PC-3 (cell line): ENCODE measurements around the gene KPNA2. TPM values are rescaled to one million over a fixed set of nuclear protein-coding genes. Genes with fewer than 3 reads are reported as not detected.
"Not testable (repeated sequence)": the region's sequence is repeated elsewhere in the genome, so short reads cannot be mapped to it uniquely, and the experiment has no call there.

Experiments used
- ATAC-seq: fragments of 200-7000 bp; cut with Tn5 transposase; 2 replicates; pipeline ENCODE4 v1.9.1; 2020; ENCODE audit warnings: mild to moderate bottlenecking, moderate library complexity
- BruUV-seq: library from RNA; stranded (reverse); fragments of 400-500 nt; replicated peaks from 2 replicates; lab custom pipeline; 2021; lab: Mats Ljungman, UMichigan
- CTCF ChIA-PET: fragments of 300-600 bp; sonication (Branson Sonifier 250); formaldehyde crosslinking; loops from one replicate; lab custom pipeline; 2022; ENCODE audit warnings: antibody characterized with exemption; lab: Charles Lee
- POLR2A ChIA-PET: fragments of 300-600 bp; sonication (Branson Sonifier 250); formaldehyde crosslinking; loops from one replicate; lab custom pipeline; 2022; ENCODE audit warnings: antibody characterized with exemption; ENCODE audit not compliant: unreplicated experiment; lab: Charles Lee
- DNase-seq: peaks from one replicate; pipeline ENCODE4 v3.0.0-alpha.2; 2015
- H2AFZ ChIP-seq: fragments of 300-600 bp; sonication (generic); 2 replicates; pipeline ENCODE4 v1.6.0; 2016; ENCODE audit warnings: antibody characterized with exemption, low read length
- H3F3A ChIP-seq: fragments of 300-600 bp; sonication (generic); one replicate; pipeline ENCODE4 v1.6.0; 2017; ENCODE audit warnings: antibody characterized with exemption, low read length, control low read depth, mild to moderate bottlenecking; ENCODE audit not compliant: unreplicated experiment
- H3K27ac ChIP-seq: fragments of 300-600 bp; sonication (generic); 2 replicates; pipeline ENCODE4 v1.5.1; 2016; ENCODE audit warnings: mild to moderate bottlenecking, low read length
- H3K27me3 ChIP-seq: fragments of 300-600 bp; sonication (generic); 2 replicates; pipeline ENCODE4 v1.6.1; 2016; ENCODE audit warnings: low read length, mixed read lengths
- H3K36me3 ChIP-seq: fragments of 300-600 bp; sonication (generic); 2 replicates; pipeline ENCODE4 v1.6.1; 2016; ENCODE audit warnings: low read depth, mixed run types, low read length, mixed read lengths
- H3K4me1 ChIP-seq: fragments of 300-600 bp; sonication (generic); 2 replicates; pipeline ENCODE4 v1.5.1; 2016; ENCODE audit warnings: low read length; ENCODE audit not compliant: insufficient read depth
- H3K4me2 ChIP-seq: fragments of 300-600 bp; sonication (generic); 2 replicates; pipeline ENCODE4 v1.6.0; 2016; ENCODE audit warnings: low read length
- H3K4me3 ChIP-seq: fragments of 300-600 bp; sonication (generic); 2 replicates; pipeline ENCODE4 v1.5.1; 2016; ENCODE audit warnings: mild to moderate bottlenecking, low read length, mixed read lengths
- H3K79me2 ChIP-seq: fragments of 300-600 bp; sonication (generic); 2 replicates; pipeline ENCODE4 v1.6.1; 2017; ENCODE audit warnings: low read length, mixed read lengths
- H3K9ac ChIP-seq: fragments of 300-600 bp; sonication (generic); 2 replicates; pipeline ENCODE4 v1.6.0; 2016; ENCODE audit warnings: mild to moderate bottlenecking, low read length
- H3K9me2 ChIP-seq: fragments of 300-600 bp; sonication (generic); replicated peaks from 2 replicates; pipeline ENCODE4 v1.6.1; 2016; ENCODE audit warnings: mixed run types, low read length, mixed read lengths
- H3K9me3 ChIP-seq: fragments of 300-600 bp; sonication (generic); 2 replicates; pipeline ENCODE4 v1.6.1; 2016; ENCODE audit warnings: low read length, mixed read lengths
- H4K20me1 ChIP-seq: fragments of 300-600 bp; sonication (generic); 2 replicates; pipeline ENCODE4 v1.6.1; 2016; ENCODE audit warnings: low read length, mixed read lengths
- CTCF ChIP-seq: fragments of 300-600 bp; sonication (generic); conservative IDR thresholded peaks from 2 replicates; pipeline ENCODE4 v1.5.1; 2017; ENCODE audit warnings: antibody characterized with exemption, low read depth, mild to moderate bottlenecking, low read length
- EZH2 ChIP-seq: fragments of 300-600 bp; sonication (generic); IDR thresholded peaks from one replicate; pipeline ENCODE4 v1.6.1; 2017; ENCODE audit warnings: antibody characterized with exemption, mild to moderate bottlenecking, low read length; ENCODE audit not compliant: unreplicated experiment
- EZH2phosphoT487 ChIP-seq: fragments of 300-600 bp; sonication (generic); IDR thresholded peaks from 2 replicates; pipeline ENCODE4 v1.6.1; 2018; ENCODE audit warnings: mild to moderate bottlenecking, antibody characterized with exemption, low read length, borderline replicate concordance
- intact Hi-C: fragments of 100-400 bp; cut with micrococcal nuclease; formaldehyde crosslinking; loops from 2 replicates; pipeline ENCODE4 v1.9.0; 2023
- total RNA-seq: library from RNA; depleted of rRNA; stranded (reverse); fragments of >200 nt; gene quantifications from 2 replicates; pipeline ENCODE4 v1.2.3, GENCODE V29; 2014

The KPNA2 gene
- total RNA-seq, 1 experiment from 2014 or later, result 288 TPM

GRCh38 chr17:68019675-68020408 lies 15.7 kb upstream of the KPNA2 start:
- Histone ChIP-seq H3K9ac (peak overlapping the region; percentile 81), H3K4me1 (peaks cover 5% of the 10 kb centered on the region), H2AFZ (peak overlapping the region; percentile 94), H3K4me2 (peak overlapping the region; percentile 89), H3K9me2 (no peaks in the 10 kb centered on the region), H3K4me3 (peak overlapping the region; percentile 68), H3K27me3 (no peaks in the 10 kb centered on the region), H3K27ac (peak overlapping the region; percentile 44), H3K9me3 (no peaks in the 10 kb centered on the region), H3F3A (no peaks in the 10 kb centered on the region), H4K20me1 (no peaks in the 10 kb centered on the region), H3K79me2 (no peaks in the 10 kb centered on the region), H3K36me3 (no peaks in the 10 kb centered on the region)
- BruUV-seq, result TSS peak; percentile 100
- DNase-seq (peak; percentile 99), ATAC-seq (peak; percentile 91)
- CTCF ChIA-PET, result interaction anchor here (0.6 to 1.0 kb wide), 3 partner anchors 9 to 1448 kb away, joined by 3 to 5 read pairs (median 5); no protein-coding TSS in a partner anchor
- TF ChIP-seq EZH2phosphoT487, result no peak
- TF ChIP-seq CTCF, result no peak; the same call in 1 of the 2 replicates
- POLR2A ChIA-PET, result interaction anchor here (0.6 to 1.2 kb wide), 3 partner anchors 13 to 25 kb away, joined by 3 to 6 read pairs (median 4); partner anchors contain the start of gene KPNA2
- intact Hi-C loops, result loop anchor here (1.0 kb wide), 2 partner anchors 15 to 25 kb away; partner anchors contain the start of gene KPNA2

- Histone ChIP-seq H2AFZ (peak overlapping the region; percentile 94), H3K79me2 (no peaks in the 10 kb centered on the region), H3K9me3 (no peaks in the 10 kb centered on the region), H3K27ac (peak overlapping the region; percentile 44), H3K4me1 (peaks cover 5% of the 10 kb centered on the region), H3F3A (no peaks in the 10 kb centered on the region), H4K20me1 (no peaks in the 10 kb centered on the region), H3K4me3 (peak overlapping the region; percentile 68), H3K36me3 (no peaks in the 10 kb centered on the region), H3K4me2 (peak overlapping the region; percentile 89), H3K27me3 (no peaks in the 10 kb centered on the region), H3K9me2 (no peaks in the 10 kb centered on the region), H3K9ac (peak overlapping the region; percentile 81)
- no peak for TF ChIP-seq CTCF
- no peak for TF ChIP-seq EZH2phosphoT487
- no peak for TF ChIP-seq EZH2
- ATAC-seq (no peak; the same call in 1 of the 2 replicates), DNase-seq (no peak)
- POLR2A ChIA-PET, result interaction anchor here (0.6 to 1.2 kb wide), 2 partner anchors 15 to 25 kb away, joined by 4 to 6 read pairs; partner anchors contain the start of gene KPNA2
- CTCF ChIA-PET, result interaction anchor here (0.6 to 1.0 kb wide), 2 partner anchors 9 to 1447 kb away, joined by 3 to 5 read pairs; no protein-coding TSS in a partner anchor
- intact Hi-C loops, result loop anchor here (1.0 kb wide), 1 partner anchor 15 kb away; the partner anchor contains the start of gene KPNA2
- TSS peak; percentile 89 for BruUV-seq
Measured at GRCh38 chr17:68020409-68020756, 15.2 kb upstream of the KPNA2 start.

GRCh38 chr17:68020791-68021190 lies 14.7 kb upstream of the KPNA2 start:
- not testable (repeated sequence) for BruUV-seq, H3K9me2 ChIP-seq, H3K27me3 ChIP-seq, H3F3A ChIP-seq, DNase-seq, H4K20me1 ChIP-seq, H3K79me2 ChIP-seq, H3K36me3 ChIP-seq, H3K4me1 ChIP-seq, H3K9me3 ChIP-seq, ATAC-seq, H3K27ac ChIP-seq
- H3K4me2 ChIP-seq, result peak overlapping the region; percentile 89
- intact Hi-C loops, result loop anchor here (1.0 kb wide), 1 partner anchor 15 kb away; the partner anchor contains the start of gene KPNA2
- peak overlapping the region; percentile 68 for H3K4me3 ChIP-seq
- POLR2A ChIA-PET, result interaction anchor here (0.6 to 1.2 kb wide), 2 partner anchors 14 to 24 kb away, joined by 4 to 6 read pairs; partner anchors contain the start of gene KPNA2
- CTCF ChIA-PET, result interaction anchor here (0.6 kb wide), 1 partner anchor 1447 kb away, joined by 3 read pairs; no protein-coding TSS in a partner anchor
- peak overlapping the region; percentile 81 for H3K9ac ChIP-seq
- peak overlapping the region; percentile 94 for H2AFZ ChIP-seq
